Activated CD4-positive, alpha-beta T cell treated with anti-CD3 and anti-CD28 coated beads for 4 hours (primary cell): ENCODE data around the gene RAPGEF3.
A peak's percentile ranks its signal among the peaks of the same experiment; 100 is the strongest.

Experiments
- DNase-seq, 2 donors: peaks; one replicate each; pipeline ENCODE4 v3.0.0-alpha.2; 2020

Gene RAPGEF3

GRCh38 chr12:47758834-47759690, at the start of gene RAPGEF3:
RAPGEF3 (minus strand) TSS chr12:47758880; CDS start chr12:47758556, 324 bp downstream.
- DNase-seq, result peak; percentile 72 to 76

DNA sequence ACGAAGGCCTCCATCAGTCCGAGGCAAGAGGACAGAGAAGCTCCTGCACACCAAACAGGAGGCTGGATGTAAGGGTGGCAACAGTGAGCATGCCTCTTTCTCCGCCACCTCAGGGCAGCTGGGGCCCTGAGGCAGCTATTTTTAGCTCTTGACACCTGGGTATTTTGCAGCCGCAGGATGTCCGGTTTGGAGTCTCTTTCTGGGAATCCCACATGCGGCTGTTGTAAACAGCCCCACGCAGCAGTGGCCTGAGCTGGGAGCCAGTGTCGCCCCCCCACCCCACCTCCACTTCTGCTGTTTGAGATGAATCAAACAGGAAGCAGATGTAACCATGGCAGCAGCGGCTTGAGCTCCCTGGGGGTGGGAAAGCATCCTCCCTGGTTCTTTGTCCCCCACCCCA, 49.4 kb upstream of the RAPGEF3 start:
- DNase-seq, result peak; percentile 76 to 79

DNA sequence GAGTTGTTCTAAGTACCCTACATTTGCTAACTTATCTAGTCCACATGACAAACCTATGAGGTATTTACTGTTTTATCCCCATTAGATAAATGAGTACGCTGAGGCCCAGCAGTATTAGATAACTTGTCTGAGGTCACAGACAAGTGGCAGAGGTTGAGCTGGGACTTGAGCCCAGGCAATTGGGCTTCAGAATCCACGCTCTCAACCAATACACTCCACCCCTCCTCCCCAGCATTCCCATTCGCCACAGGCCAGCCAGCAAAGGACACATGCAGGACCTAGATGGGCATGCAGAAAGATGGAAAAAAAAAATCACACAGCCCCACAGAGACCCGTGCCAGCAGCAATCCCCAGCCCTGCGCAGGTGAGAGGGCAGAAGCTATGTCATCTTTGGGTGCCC, 48.7 kb upstream of the RAPGEF3 start:
- no peak for DNase-seq

GRCh38 chr12:47805417-47805816, 46.7 kb upstream of the RAPGEF3 start:
- no peak for DNase-seq

DNA sequence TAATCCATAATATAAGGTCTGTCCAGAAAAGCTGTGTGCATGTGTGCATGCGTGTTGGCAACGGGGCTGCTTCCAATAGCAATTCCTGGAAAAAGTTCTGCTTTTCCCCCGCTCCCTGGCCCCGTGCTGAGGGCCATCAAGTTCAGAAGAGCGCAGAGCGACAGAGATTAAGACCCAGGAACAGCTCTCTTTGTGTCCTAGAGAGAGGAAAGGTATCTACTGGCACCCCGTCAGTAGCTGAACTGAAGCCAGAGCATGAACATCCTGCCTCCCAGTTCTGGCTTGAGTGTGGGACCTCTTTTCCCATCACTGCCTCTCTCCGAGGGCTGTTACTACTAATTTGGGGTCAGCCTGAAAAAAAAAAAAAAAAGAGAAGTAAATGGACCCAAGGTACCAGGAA, 45.5 kb upstream of the RAPGEF3 start:
- DNase-seq, result no peak

GRCh38 chr12:47803191-47803875, 44.7 kb upstream of the RAPGEF3 start:
- DNase-seq, result no peak

DNA sequence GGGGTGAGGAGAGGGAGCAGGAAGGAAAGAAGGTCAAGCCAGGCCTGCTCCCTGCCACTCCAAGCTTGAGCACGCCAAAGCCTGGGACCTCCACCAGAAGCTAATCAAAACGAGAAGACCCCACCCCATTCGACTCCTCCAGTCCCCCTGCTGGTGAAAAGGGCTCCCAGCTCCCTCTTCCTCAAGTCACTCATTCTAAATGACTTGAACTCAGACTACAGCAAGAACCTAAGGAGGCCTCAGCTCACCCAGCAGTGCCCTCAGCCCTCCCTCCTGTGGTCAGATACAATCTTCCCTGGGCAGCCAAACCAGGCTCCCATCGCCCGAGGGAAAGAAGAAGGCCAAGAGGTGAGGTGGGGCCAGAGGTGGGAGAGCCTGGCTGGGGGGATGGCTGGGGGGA, 43.6 kb upstream of the RAPGEF3 start:
- DNase-seq, result no peak

DNA sequence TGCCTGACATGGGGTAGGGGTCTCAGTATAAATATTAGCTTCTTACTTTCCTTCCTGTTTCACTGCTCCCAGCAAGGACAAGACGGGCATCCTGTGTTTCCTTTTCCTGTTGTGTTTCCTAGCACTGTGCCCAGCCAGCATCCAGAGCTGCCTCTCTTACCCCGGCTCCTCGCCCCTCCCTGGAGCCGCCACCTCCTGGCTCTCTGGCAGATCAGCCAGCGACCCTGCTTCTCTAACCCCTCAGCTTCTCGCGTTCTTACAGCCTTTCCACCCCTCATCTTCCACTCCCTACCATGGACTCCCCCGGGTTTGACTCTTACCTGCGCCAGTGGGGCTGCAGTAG, 43.2 kb upstream of the RAPGEF3 start:
- DNase-seq, result no peak

DNA sequence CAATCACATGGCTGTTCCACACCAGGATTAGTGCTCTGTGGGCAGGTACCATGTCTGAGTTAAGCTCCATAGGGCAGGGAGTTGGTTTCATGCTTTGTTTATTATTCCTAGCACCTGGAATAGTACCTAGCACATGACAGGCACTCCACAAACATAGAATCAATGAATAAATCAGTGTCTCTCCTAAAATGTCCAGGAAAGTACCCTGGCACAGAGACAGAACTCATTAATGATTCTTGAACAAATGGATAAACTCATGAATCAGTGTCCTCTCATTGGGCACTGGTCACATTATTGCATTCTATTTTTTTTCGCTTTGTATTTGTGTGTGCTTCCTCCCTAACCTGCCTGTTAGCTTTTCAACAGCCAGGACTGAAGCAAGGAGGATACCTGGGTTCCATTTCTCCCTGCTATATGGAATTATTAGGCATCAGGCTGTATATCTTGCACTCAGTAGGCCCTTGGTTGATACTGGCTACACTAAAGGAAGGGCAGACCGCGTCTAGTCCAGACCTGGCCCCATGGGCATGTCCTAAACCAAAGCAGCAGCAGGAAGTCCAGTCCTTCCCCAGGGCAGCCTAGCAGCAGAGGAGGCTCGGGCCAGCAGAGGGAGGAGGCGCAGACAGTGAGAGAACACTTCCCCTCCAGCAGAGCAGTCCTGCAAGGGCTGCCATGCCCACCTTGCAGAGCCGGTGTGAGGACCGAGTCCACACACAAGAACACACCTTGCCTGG, 42.7 kb upstream of the RAPGEF3 start:
- DNase-seq, result no peak

DNA sequence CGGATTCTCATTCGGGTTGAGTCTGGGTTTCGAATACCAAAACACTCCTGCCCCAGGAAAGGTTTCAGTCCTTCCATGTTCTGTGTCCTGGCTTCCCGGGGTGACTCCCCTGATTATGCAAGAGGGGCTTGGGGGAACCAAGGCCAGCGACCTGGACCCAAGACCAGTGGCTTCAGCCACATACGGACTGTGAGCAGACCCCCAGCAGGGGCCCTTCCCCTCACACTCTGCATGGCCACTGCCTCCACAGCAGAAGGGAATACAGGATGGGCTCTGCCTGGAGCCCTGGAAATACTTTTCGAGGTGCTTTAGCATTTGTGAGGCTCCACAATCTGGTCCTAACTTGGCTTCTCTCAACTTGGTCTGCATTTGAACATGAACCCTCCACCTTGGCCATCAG, 41.9 kb upstream of the RAPGEF3 start:
- DNase-seq, result no peak

DNA sequence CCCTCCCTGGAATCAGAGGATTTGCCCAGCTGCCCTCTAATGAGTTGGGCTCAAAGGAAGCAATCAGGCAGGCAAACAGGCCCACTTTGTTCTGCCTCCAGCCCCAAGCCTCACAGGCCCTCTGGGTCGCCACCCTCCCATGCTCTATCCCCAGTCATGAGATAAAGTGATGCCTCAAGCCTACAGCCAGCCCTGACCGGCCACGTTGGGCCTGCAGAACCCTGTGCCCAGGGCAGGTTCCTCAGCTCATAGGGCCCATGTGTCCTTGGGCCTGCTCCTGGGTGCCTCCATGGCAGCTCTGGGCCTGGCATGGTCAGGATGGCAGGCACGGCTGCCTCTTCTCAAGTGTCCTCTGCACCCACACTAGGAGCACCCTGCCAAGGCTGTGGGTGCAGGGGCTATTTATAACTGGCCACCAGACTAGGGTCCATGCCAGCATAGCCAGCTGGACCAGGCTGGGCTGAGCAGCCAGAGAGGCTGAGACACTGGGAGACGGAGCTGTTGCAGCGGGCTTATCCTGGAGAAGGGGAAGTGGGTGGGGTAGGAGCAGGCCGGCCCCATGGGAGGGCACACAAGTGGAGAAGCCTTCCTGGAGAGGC, 40.8 kb upstream of the RAPGEF3 start:
- DNase-seq, result no peak

GRCh38 chr12:47798382-47798948, 39.8 kb upstream of the RAPGEF3 start:
- no peak for DNase-seq

DNA sequence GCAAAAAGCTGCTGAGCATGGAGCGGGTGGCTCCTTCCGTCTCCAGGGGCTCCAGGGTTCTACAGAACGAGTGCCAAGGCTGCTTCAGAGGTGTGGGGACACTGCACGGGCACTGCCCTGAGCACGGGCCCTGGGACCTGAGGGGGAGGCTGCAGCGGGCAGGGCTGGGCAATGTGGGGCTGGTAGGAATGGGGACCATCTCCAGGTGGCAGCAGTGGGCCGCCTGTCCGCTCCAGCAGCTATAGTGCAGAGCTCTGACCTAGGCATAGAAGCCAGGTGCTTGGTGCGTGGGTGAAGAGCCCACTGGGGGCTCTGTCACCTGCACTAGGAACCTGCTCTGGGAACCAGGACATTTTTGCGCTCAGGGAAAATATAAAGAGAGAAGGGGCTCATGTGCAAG, 38.8 kb upstream of the RAPGEF3 start:
- DNase-seq, result peak in 1 of 2 donors; percentile 25

- DNase-seq, result no peak
These were observed 37.2 kb upstream of the RAPGEF3 start for GRCh38 chr12:47795814-47796411.

DNA sequence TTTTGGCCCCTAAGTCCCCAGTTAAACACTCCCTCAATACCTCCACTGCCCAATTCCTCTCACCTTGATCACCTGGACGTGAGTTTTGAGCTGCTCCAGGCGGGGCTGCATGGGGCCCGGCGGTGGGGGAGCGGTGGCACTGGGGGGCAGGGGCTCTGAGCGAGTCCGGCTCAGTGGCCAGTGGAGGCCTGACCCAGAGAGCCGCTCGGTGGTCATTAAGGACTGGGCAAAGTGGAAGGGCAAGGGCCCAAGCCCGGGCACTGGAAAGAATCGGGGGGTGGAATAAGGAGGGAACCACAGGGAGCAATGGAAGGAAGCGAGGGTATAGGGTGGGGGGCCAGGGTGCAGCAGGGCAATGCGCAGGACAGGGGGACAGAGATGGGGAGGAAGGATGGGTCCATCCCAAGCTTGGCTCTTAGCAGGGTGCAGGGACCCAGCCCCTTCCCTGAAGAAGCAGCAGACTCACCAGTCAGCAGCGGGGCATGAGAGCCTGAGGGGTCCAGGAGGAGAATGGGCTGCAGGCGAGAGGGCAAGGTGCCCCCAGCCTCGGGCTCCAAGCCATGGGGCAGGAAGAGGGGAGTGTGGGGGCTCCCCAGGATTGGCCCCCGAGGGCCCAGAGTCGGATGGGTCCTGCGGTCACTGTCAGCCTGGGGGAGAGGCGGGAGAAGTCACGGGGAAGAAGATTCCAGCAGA, 36.6 kb upstream of the RAPGEF3 start:
- DNase-seq, result no peak

DNA sequence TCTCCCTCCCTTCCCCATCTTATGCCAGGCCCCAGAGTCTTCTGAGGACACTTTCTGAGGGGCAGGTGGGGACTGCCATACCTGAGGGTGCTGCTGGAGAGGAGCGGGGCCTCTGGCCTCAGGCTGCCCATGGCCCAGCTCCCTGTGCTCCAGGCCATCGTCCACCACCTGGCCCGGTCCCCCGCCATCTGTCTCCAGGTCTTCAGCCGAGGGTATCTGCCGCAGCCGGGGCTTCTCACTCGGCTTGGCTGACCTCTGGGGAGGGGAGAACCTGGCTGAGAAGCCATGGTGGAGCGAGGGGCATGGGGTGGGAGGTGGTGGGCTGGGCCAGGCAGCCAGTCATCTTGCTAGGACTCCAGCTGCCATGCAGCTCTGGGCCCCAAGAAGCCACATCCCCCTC, 36.0 kb upstream of the RAPGEF3 start:
- DNase-seq, result no peak

DNA sequence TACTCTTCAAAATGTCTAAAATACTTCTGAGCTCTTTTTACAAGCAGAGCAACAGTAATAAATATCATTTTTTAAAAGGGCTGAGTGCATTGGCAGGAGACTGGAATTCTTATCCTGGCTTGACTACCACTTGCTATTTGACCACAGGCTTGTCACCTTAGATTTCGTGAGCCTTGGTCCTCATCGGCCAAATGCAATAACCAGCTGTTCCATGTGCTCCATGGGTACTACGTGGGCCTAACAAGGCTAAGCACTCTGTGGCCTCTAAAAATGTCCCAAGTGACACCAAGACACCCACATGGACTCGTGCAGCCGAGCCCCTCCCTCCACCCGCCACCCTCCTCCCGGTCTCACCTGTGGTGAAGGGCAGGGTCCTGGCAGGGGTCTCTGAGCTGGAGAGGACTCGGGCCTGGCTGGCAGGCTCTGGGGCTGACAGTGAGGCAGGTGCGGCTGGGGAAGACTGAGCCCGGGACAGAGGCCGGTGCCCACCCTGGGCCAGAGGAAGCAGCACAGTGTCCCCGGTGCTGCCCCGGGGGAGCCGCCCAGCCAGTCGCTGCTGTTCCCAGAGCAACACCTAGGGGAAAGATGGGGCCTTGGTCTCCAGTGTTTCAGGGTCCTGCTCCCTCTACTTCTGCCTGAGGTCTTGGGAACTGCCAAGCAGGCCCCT, 34.5 kb upstream of the RAPGEF3 start:
- DNase-seq, result no peak

DNA sequence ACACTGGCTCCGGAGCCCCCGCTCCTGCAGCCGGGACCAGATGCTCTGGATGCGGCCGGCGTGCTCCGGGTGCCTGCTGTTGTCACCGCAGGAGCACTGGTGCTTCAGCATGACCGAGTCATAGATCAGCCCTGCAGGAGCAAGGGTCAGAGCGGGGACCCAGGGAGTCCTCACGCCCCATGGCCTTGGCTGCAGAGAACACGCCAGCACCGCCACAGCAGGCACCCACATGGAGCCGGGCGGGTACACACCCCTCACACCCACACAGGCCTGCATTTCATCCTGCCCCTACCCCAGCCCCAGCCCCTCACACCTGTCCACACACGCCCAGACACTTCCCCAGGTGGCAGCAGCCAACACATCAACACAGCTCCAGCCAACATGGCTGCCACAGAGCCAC, 33.2 kb upstream of the RAPGEF3 start:
- no peak for DNase-seq

- DNase-seq, result no peak
These were observed 32.7 kb upstream of the RAPGEF3 start for GRCh38 chr12:47791351-47791746.

DNA sequence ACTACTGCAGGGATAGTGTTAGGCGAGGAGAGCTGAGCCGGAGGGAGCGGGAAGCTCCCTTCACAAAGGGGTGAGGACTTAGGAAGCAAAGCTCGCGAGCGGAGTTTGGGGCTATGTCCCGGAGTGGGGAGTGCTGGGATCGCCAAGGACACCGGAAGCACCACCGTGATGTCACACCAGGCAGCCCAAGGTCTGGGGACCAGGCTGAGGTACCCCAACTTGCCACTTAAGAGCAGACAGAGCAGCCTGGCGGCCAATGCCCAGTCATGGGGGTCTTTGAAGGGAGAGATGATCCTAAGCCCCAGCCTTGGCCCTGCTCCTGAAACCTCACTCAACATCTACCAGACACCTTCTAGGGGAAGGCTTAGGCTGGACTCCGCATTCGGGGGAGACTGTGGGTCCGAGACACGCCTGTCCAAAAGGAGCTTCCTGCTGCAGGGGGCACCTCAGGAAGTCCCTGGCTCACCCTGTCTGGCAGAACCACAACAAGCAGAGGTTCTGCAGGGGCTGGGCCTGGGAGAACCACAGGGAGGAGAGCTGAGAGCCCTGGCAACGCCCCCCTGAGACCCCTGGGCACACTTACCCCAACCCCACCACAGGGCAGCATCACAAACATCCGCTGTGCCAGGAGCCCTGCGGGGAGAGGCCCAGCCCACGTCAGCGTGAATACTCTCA, 32.1 kb upstream of the RAPGEF3 start:
- no peak for DNase-seq
